HG03060 (cell line): ENCODE measurements around the gene AGBL1.
"Not testable (repeated sequence)": the region's sequence is repeated elsewhere in the genome, so short reads cannot be mapped to it uniquely, and the experiment has no call there.

Source experiments
- ATAC-seq: cut with Tn5 transposase; IDR thresholded peaks from one replicate; pipeline ENCODE4 v1.9.1; 2021; ENCODE audit warnings: low read depth, moderate number of reproducible peaks; ENCODE audit not compliant: unreplicated experiment

Gene AGBL1

GRCh38 chr15:86082619-86083380 is 3.1 kb downstream of the AGBL1 start:
- no peak for ATAC-seq

GRCh38 chr15:86087808-86088207 is 8.1 kb downstream of the AGBL1 start:
- no peak for ATAC-seq

- no peak for ATAC-seq
These were observed 9.8 kb downstream of the AGBL1 start for GRCh38 chr15:86089422-86089821.

DNA sequence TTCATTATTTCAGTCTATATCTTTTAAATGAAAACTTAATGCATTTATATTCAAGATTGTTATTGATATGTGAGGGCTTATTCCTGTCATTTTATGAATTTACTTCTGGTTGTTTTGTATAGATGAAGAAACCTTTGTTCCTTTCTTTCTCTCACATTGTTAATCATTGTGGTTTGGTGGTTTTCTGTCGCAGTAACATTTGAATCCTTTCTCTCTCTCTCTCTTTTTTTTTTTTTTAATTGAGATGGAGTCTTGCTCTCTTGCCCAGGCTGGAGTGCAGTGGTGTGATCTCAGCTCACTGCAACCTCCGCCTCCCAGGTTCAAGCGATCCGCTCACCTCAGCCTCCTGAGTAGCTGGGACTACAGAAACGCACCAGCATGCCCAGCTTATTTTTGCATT is 22.1 kb downstream of the AGBL1 start:
- no peak for ATAC-seq

GRCh38 chr15:86103825-86104224 is 24.2 kb downstream of the AGBL1 start:
- ATAC-seq: no peak

GRCh38 chr15:86106306-86106705 is 26.6 kb downstream of the AGBL1 start:
- no peak for ATAC-seq

GRCh38 chr15:86115145-86115801 is 35.6 kb downstream of the AGBL1 start:
- no peak for ATAC-seq

DNA sequence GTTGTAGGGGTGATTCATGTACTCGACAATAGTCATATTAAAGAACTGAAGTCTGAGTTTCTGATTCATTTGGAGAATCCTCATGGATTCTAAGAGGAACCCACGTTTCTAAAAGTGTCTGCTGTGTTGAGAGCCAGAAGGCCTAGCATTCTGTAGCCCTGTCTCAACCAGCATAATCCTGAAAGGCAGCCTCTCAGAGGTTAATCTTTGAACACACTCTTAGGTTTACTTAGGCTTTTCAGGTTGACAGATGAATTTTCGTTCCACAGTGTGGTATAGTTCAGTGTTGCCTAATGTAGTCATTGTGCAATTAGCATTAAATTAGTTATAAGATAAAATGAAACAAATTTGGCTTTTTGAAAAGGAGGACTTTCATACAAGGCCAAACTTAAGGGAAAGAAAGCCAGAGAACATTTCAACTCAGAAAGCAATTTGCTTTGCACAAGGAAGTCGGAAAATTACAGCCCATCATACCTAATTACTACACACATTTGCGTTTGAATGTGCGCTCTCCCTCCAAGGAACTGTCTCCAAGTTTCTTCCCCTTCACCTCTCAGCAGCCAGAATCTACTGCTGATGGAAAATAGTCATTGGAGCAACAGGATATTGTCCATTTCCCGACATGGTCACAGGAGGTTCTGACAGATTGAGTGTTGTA is 42.0 kb downstream of the AGBL1 start:
- ATAC-seq: no peak

DNA sequence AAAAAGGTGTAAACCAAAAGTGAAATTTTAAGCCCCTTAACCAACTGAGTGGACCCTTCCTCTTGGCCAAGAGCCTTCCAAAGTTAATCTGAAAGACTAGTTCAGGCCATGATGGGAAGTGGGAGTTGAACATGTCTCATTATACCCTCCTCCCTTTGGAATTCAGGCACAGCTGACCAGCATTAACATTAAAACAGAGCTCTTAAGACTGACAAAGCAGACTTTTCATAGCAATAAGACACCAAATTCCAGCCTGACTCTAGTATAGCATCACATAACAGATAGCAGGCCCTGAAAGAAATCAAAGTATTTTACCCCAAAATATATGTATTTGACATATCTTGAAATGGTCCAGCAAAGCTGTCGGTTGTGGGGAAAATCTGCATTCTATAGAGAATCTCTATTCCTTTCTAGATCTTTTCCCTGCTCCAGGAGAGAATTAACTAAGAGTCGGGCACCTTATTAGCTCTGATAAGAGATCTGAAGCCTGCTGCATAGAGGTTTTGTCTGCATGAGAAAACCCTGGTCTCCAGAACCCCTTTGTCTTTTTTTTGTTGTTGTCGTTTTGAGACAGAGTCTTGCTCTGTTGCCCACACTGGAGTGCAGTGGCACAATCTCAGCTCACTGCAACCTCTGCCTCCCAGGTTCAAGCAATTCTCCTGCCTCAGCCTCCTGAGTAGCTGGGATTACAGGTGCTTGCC is 43.2 kb downstream of the AGBL1 start:
- not testable (repeated sequence) for ATAC-seq

DNA sequence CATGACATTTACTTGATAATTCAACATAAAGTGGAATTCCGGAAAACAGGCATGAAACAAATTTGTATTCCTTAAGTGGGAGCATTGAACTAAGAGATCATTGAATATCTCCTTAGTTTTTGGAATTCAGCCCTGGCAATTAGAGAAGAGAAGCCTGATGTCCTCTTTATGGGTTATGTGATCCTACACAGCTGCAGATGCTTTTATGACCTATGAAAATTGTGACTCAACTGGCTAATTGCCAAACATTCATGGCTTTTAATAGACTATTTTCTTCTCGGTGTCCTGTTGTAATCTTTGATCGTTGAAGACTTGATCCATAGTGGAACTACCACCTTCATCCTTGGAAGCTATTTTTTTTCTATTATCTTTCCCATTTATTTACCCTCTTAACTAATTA is 46.1 kb downstream of the AGBL1 start:
- ATAC-seq: no peak

DNA sequence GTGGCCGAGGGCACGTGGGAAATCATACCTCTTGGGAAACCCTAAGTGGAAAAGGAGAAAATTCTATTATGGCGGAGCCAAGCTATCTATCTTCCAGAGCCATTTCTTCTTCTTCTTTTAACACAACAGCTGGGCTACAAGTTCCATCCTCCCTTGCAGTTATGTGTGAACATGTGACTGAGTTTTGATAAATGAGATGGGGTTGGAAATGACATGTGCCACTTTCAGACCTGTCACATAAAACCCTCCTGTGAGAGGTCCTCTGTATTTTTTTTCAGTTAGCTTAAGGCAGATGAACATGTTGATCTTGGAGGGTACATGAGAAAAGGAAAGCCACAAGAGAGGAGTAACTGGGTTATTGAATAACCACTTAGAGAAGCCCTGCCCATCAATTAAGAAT is 47.9 kb downstream of the AGBL1 start:
- ATAC-seq: no peak

DNA sequence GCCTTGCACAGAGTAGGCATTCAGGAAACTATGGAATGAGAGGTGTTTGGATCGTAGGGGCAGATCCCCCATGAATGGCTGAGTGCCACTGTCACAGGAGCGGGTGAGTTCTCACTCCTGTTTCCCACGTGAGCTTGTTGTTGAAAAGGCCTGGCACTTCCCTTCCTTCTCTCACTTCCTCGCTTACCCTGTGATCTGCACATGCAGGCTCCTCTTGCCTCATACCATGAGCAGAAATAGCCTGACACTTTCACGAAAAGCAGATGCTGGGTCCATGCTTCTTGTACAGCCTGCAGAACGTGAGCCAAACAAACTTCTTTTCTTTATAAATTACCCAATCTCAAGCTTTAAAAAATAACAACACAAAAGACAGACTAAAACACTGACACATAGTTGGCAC is 55.4 kb downstream of the AGBL1 start:
- ATAC-seq: no peak

GRCh38 chr15:86136861-86137260 is 57.2 kb downstream of the AGBL1 start:
- ATAC-seq: no peak

DNA sequence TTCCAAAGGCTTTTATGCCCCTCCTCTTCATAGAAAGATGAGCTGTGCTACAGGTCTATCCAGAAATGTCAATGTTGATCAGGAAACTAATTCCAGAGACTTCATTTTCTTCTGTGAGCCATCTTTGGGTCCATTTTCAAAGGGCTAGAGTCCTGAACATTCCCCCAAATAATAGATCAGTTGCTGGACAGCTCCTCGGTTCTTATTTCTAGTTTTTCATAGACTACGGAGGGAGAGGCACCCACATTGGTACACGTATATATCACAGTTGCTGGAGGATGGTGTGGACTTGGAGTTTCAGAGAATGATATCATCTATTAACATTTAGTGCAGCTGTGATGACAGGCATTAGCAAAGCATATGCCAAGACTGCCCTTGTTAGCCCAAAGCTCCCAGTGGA is 59.1 kb downstream of the AGBL1 start:
- ATAC-seq: no peak

DNA sequence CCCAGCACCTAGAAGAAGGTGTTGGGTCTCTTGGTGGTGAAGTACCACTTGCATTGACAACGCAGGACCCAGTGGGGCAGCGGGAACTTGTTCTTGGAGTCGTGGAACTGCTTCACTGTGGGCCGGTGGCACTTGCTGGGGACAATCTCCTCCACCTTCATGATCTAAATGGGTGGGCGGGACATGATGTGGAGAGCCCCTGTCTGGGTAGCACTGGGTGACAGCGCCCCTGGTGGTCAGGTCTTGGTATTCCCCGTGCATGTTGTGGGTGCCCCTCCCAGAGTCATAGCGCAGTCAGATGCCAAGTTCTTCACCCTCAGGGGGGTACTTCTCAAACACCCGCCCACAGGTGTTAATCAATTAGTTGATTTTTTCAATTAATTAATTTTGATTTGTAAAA is 60.2 kb downstream of the AGBL1 start:
- ATAC-seq: no peak

GRCh38 chr15:86154705-86155104 is 75.0 kb downstream of the AGBL1 start:
- ATAC-seq: no peak

DNA sequence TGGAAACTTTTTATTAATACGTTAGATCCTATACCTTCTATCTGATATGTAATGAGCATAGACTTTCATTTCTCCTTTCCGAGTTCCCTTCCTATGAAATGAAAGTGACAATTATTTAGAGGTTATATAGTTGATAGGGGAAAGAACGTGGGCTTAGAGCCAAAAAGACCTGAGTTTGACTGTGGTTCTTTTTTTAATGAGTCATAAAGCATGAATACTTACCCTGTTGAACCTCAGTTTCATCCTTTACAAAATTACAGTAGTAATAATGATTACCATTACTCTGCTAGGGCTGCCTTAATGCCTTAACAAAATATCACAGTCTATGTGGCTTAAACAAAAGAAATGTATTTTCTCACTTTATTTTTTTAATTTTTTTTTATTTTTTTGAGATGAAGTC is 75.9 kb downstream of the AGBL1 start:
- ATAC-seq: no peak

DNA sequence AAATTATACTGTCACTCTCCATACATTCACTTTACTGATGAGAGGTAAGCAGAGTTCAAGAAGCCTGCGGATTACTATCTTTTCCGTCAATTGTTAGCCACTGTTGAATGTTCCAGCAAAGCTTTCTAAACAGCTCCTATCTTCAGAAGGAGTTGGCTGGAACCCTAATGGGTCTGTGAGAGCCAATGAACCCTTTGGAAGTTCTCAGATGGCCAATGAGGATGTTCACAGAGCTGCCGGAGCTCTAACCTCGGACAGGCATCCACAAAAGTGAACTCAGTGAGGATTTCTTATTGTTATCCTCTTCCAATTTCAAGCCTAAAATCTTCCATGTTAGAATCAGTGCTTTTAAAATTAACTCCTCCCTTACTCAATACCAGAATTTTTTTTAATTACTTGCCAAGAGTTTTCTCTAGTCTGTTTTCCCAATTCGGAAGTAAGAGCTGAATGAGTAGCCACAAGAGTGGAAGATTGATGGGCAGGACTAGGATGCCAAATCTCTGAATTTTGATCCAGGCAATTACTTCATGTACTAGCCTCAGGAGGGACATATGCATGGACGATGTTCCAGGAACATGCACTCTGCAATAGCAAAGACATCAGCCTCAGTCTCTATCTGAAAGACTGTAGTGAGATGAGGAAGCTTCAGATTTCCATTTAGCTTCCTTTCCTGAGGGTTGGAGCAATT is 78.1 kb downstream of the AGBL1 start:
- no peak for ATAC-seq

DNA sequence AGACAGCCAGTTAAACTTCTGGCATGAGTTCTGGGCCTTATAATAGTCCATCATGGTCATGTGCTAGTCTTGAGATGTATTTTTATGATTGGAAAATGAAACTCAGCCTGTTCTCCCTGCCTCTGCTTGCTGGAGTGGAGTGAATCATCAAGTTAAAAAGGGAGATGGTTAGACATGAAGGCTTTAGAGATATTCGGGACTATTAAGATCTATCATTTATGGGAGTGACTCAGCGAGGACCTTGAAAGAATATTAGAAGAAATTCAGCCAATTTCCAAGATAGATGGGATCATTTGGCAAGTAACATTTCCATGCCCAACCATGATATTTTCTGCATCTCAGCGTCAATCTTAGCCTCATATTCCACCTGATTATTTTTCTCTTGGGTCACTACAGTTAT is 79.8 kb downstream of the AGBL1 start:
- no peak for ATAC-seq

DNA sequence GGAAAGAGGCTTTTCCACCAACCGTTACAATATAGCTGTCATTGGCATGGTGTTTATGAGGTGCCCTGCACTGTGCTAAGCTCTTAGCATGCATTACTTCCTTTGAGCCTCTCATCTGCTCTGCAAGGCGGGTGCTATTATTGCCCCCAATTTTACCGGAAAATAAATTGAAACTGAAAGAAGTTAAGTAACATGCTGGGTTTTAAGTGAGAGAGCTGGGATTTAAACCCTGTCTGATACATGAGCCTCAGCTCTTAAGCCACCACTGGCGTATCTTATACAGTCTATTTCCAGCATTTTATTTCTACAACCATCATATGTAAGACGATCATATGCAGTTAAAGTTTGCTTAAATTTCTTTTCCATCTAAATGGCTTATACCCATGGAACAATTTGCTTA is 81.6 kb downstream of the AGBL1 start:
- no peak for ATAC-seq

DNA sequence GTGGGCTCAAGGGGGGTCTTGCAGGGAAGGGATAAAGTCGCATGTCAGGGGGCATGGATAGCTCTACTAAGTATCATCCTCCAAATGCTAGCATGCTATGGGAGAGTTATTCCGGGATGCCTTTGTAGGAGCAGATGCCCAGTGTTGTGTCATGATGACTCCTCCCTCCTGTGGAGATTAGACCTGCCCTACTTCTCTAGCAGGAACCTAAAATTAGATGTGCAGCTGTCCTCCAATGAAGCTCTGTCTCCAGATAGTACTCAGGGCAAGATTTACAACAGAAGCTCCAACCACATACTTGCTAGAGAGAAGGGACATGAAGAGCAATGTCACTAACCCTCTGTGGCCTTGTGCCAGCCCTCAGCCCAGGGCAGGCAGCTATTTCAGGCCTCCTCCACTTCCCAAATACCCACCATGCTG is 82.5 kb downstream of the AGBL1 start:
- ATAC-seq: no peak
